CMK (cell line): ENCODE measurements around the gene FIGNL2.
A peak's percentile ranks its signal among the peaks of the same experiment; 100 is the strongest.
"Not testable (repeated sequence)": the region's sequence is repeated elsewhere in the genome, so short reads cannot be mapped to it uniquely, and the experiment has no call there.

Experiments used
- DNase-seq: peaks from one replicate; pipeline ENCODE4 v3.0.0-alpha.2; 2010; ENCODE audit warnings: low read depth

FIGNL2 gene

GRCh38 chr12:51817027-51817953 is 31.2 kb downstream of the FIGNL2 start:
- DNase-seq = no peak

GRCh38 chr12:51815571-51815970 is 32.9 kb downstream of the FIGNL2 start:
- DNase-seq = no peak

DNA sequence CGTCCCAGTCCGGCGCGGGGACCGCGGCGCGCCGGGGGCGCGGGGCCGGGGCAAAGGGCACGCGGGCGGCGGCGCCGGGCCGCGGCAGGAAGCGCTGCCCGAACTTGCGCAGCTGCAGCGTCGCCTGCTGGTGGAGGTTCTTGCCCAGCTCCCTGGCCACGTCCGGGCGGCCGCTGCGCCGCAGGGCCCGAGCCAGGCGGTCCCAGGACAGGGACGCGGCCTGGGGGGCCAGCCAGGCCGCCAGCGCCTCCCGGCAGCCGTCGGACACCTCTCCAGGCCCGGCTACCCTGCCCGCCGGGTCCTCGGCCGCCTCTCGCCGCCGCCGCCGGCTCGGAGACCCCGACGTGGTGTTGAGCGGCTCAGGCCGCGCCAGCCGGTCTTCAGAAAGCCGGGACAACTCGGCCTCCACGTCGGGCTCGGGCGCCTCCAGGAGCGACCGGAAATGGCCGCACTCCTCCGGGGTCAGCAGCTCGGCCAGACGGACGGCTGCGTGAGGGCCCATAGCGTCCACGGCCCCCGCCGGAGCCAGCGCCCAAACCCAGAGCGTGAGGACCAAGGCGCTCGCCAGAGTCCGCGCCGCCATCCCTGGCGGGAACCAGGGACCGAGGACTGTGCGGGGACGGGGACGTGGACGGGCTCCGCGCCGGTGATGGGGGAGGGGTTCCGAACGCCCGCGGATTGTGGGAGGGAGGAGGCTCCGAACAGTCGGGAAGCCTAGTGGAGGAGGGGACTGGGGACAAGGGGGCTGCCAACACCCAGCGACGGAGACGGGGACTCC is 34.0 kb downstream of the FIGNL2 start:
- peak; percentile 50 for DNase-seq

DNA sequence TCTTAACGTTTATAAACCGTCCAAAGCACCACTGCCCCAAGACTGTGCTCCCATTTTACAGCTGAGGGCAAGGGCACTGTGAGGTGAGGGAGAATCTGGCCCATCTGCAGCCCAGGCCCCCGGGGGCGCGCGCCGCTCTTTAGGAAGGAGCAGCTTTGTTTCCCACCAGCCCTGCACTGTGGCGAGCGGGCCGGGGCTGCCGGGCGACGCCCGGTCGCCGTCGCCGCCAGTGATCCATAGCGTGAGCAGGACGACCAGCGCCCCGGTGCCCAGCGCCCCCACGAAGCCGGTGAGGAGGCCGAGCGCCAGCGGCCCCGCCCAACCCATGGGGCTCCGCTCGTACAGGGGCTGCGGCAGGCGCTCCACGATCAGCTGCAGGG is 34.6 kb downstream of the FIGNL2 start:
- no peak for DNase-seq

DNA sequence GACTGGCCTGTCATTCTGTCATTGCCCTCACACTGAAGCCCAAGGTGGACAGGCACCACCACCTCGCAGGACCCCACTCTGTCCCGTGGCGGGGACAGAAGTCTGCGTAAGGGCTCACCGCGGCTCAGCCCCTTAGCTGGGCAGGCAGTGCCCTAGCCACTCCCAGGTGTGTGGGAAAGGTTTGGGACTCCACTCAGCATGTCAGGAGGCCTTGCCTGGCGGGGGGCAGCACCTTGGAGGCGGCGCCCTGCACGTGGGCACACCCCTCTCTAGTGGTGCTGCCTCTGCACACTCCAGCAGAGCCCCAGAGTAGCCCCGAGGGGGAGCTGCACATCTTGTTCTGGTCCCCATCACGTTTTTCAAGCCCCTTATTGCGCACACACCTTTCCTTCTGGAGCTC is 35.6 kb downstream of the FIGNL2 start:
- DNase-seq = no peak

DNA sequence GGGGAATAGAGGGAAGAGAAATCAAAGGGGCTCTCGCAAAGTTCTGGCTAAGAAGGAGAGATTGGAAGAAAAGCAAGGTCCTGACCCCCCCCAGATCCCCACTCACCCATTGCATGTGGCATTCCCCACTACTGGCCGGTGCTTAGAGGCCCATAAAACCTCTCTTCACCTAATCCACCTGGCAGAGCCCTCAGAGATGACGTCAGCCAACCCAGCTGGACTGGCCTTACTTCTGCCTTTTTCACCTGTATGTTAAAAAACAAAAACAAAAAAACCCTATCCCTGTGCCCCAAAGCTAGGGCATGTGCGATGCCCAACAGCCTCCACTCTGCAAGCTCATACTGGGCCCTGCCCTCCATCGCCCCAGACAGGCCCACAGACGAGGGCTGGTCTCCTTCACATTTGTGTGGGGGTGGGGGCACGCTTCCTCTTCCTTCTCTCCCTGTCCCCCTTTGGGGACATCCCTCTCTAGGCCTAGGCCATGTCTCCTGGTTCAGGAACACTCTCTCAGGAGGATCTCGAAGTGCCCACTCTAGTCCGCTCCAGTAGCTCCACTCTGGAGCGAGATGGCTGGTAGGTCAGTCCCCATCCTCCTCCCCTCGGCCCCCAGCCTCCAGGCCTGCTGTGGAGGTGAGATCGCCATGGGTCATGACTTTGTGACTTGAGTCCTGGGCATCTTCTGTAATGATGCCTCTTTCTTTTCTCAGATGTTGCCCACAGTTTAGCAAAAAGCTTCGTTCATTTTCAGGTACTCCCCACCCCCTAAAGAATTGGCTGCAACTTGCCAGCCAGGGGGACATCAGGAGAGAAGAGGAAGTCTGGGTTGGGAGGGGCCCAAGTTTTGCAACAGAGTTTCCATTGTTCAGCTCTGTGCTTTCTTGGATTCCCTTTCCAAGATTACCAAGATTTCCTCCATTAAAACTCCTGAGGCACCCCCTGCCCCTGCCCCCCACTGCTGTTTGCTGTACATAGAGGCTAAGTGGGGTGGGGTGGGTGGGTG is 37.0 kb downstream of the FIGNL2 start:
- DNase-seq = no peak

DNA sequence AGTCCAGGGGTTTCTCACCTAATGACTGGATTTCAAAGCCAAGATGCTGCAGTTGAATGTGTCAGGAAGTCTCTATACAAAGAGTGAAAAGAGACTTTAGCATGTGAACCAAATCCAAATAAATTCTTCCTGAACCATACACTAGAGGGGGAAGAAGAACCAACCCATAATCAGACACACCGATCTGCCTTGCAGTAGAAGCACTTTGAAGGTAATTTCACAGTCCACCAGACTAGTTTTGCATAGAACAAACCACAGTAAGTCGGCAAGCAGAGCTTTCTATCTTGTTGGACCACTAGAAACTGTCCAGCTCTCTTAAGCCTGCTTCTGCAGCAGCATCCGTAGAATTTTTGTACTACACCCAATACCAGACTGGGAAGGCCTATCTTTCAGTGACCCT is 39.3 kb downstream of the FIGNL2 start:
- DNase-seq = no peak

- DNase-seq = no peak
Measured at GRCh38 chr12:51806896-51807295, 41.6 kb downstream of the FIGNL2 start.

DNA sequence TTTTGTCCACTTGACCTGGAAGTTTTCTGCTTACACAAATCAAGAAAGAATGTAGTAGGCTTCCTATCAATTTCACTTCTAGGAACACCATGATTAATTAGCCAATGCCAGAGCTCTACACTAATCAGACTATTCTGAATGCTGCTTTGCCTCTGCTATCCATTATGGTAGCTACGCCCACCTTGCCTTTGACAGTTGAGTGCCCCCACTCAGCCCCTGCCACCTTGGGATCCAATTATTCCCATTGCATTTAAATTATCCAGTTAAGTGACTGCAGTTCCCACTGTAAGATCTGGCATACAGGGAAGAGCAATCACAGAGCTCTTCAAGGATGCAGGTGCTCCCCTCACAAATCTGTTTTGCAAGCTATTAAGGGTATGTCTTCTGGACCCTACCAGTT is 47.5 kb downstream of the FIGNL2 start:
- DNase-seq = no peak

DNA sequence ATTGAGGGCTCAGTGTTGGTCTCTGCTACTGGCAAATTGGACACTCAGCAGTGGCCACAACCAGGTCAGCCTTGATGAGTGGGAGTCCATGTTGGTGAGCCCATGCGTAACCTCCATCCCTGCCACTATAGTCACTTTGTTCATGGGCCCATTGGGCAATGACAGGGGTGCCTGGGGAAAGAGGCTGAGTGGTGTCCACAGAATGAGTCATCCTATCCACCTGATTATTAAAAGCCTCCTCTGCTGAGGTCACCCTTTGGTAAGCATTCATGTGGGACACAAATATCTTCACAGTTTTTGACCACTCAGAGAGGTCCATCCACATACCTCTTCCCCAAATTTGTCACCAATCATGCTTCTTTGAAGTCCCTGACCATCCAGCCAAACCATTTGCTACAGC is 50.0 kb downstream of the FIGNL2 start:
- DNase-seq = no peak

DNA sequence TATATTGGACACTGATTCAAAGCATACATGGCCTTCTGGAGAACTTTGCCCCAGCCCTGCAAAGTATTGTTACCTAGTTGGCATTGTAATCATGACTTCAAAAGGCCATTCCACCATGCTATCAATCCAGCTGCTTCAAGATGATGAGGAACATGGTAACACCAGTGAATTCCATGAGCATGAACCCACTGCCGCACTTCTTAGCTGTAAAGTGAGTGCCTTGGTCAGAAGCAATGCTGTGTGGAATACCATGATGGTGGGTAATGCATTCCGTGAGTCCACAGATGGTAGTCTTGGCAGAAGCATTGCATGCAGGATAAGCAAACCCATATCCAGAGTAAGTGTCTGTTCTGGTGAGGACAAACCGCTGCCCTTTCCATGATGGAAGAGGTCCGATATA is 50.5 kb downstream of the FIGNL2 start:
- not testable (repeated sequence) for DNase-seq

DNA sequence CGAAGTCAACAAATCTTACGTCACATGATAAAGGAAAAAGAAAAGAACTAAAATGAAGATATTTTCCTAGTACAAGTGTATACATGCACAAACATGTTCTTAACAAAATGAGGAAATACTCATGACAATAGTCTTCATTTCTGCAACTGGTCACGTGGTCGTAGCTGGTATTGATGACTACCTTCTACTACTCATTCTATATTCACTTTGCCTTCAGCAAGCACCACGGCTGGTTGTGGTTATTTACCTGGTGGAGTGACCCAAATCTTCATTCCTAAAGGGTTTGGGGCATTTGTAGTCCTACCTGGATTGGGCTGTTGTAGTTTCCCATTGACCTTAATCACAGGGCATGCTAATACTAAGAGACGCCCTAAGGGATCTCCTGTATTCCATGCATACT is 51.2 kb downstream of the FIGNL2 start:
- no peak for DNase-seq

DNA sequence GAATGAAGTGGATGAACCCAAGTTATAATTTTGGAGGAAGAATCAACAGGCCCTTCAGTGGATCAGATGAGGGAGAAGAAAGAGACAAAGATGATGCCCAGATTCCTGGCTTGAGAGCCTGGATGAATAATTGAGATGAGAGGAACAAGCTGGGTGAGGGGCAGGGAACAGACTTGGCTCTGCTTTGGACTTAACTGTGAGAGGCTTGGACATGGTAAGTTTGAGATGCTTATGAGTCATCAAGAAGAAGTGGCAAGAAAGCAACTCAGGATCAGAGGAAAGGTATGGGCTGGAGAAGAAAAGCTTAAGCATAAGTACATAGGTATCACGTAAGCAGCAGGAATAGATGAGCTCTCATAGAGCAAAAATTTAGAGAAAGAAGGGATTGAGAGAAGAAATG is 55.3 kb downstream of the FIGNL2 start:
- DNase-seq = no peak

DNA sequence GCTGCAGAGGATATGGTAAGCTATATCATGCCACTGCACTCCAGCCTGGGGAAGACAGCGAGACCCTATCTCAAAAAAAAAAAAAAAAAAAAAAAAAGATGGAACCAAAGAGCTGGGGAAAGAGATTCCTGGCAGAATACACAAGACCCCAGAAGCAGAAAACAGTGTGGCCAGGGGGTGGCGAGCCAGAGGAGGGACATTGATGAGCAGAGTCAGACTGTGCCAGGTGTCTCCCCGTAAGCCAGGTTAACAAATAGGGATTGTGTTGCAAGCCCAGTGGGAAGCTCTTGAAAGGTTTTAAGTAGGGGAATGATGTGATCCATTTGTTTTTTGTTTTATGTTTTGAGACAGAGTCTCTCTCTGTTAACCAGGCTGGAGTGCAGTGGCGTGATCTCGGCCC is 56.1 kb downstream of the FIGNL2 start:
- DNase-seq = no peak

GRCh38 chr12:51788876-51789275 is 59.6 kb downstream of the FIGNL2 start:
- DNase-seq = no peak

- no peak for DNase-seq
Measured at GRCh38 chr12:51785906-51786305, 62.6 kb downstream of the FIGNL2 start.

GRCh38 chr12:51784688-51785087 is 63.8 kb downstream of the FIGNL2 start:
- DNase-seq = no peak

GRCh38 chr12:51779876-51780275 is 68.6 kb downstream of the FIGNL2 start:
- no peak for DNase-seq

DNA sequence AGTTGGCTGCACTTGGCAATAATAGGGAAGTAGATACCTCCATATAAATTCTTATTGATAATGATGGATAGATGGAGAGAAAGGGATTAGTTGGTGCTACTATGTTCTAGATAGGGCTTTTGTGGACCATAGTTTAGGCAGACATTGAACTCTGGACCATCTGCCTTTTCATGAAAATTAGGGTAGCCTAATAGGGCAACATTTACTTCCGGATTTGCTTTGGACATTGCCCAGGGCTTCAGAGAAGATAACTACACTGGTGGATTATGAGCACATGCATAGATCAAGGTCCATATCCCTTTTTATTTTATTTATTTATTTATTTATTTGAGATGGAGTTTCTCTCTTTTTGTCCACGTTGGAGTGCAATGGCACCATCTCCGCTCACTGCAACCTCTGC is 70.5 kb downstream of the FIGNL2 start:
- no peak for DNase-seq

DNA sequence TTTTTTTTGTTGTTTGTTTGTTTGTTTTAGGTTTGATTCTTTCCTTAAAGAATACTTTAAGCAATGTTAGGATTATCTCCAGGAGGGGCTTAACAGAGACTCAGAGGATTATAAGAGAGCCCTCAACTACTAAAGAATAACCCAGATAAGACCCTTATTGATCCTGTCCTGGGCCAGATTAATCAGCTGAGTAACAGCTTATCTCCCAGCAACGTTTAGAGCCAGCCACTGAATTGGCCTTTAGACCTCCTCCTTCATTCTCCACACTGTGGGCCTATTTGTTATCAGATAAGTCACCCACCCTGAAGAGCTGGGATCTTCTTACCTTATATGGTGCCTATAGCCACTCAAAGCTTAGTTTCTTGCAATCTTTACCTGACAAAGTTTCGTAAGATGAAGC is 71.1 kb downstream of the FIGNL2 start:
- DNase-seq = no peak

GRCh38 chr12:51774933-51775332 is 73.6 kb downstream of the FIGNL2 start:
- DNase-seq = no peak
